GM23338 (cell line): ENCODE measurements around the gene DNAJC6. TPM values are rescaled to one million over a fixed set of nuclear protein-coding genes. Genes with fewer than 3 reads are reported as not detected.

Experiments used
- ATAC-seq: fragments of 200-7000 bp; cut with Tn5 transposase; 3 replicates; pipeline ENCODE4 v1.9.1; 2020
- DNase-seq: peaks from one replicate; pipeline ENCODE4 v3.0.0-alpha.2; 2015; ENCODE audit warnings: low spot score
- H2AFZ ChIP-seq: fragments of 200-600 bp; sonication (generic); 2 replicates; pipeline ENCODE4 v1.8.0; 2016; ENCODE audit warnings: antibody characterized with exemption, mild to moderate bottlenecking, moderate library complexity
- H3F3A ChIP-seq: fragments of 200-600 bp; sonication (generic); replicated peaks from 2 replicates; pipeline ENCODE4 v1.8.0; 2017; ENCODE audit warnings: antibody characterized with exemption, mixed run types, low read depth
- H3K27ac ChIP-seq: fragments of 200-600 bp; sonication (generic); 2 replicates; pipeline ENCODE4 v1.6.1; 2016; ENCODE audit warnings: low read depth
- H3K27me3 ChIP-seq: fragments of 200-600 bp; sonication (generic); 2 replicates; pipeline ENCODE4 v1.8.0; 2016; ENCODE audit warnings: mild to moderate bottlenecking, mixed run types, moderate library complexity; ENCODE audit not compliant: insufficient read depth
- H3K36me3 ChIP-seq: fragments of 200-600 bp; sonication (generic); 2 replicates; pipeline ENCODE4 v1.8.0; 2016; ENCODE audit warnings: mild to moderate bottlenecking; ENCODE audit not compliant: insufficient read depth
- H3K4me1 ChIP-seq: fragments of 200-600 bp; sonication (generic); 2 replicates; pipeline ENCODE4 v1.8.0; 2016; ENCODE audit warnings: mild to moderate bottlenecking, moderate library complexity; ENCODE audit not compliant: insufficient read depth
- H3K4me2 ChIP-seq: fragments of 200-600 bp; sonication (generic); 2 replicates; pipeline ENCODE4 v1.7.1; 2017; ENCODE audit warnings: mixed run types
- H3K4me3 ChIP-seq: fragments of 200-600 bp; sonication (generic); 2 replicates; pipeline ENCODE4 v1.6.1; 2016; ENCODE audit warnings: mixed run types
- H3K79me2 ChIP-seq: fragments of 200-600 bp; sonication (generic); replicated peaks from 2 replicates; pipeline ENCODE4 v1.8.0; 2017; ENCODE audit warnings: mild to moderate bottlenecking; ENCODE audit not compliant: insufficient read depth
- H3K9me2 ChIP-seq: fragments of 200-600 bp; sonication (generic); 2 replicates; pipeline ENCODE4 v1.8.0; 2017; ENCODE audit not compliant: insufficient read depth
- H4K20me1 ChIP-seq: fragments of 200-600 bp; sonication (generic); replicated peaks from 2 replicates; pipeline ENCODE4 v1.8.0; 2017; ENCODE audit warnings: mild to moderate bottlenecking; ENCODE audit not compliant: insufficient read depth
- H3K27ac Mint-ChIP-seq: 2 replicates; pipeline ENCODE4 v1.8.0; 2020; ENCODE audit warnings: inconsistent platforms, mild to moderate bottlenecking, moderate library complexity, mixed read lengths
- H3K27me3 Mint-ChIP-seq: 3 replicates; pipeline ENCODE4 v1.8.0; 2022; ENCODE audit warnings: low read depth, mild to moderate bottlenecking, moderate library complexity, mixed read lengths, inconsistent platforms; ENCODE audit not compliant: insufficient read depth, poor library complexity
- H3K36me3 Mint-ChIP-seq: 3 replicates; pipeline ENCODE4 v1.8.0; 2021; ENCODE audit warnings: low read depth, mild to moderate bottlenecking, inconsistent platforms, moderate library complexity, mixed read lengths
- H3K4me1 Mint-ChIP-seq: 3 replicates; pipeline ENCODE4 v1.8.0; 2020; ENCODE audit warnings: mild to moderate bottlenecking, inconsistent platforms, mixed read lengths
- H3K4me3 Mint-ChIP-seq: 3 replicates; pipeline ENCODE4 v1.8.0; 2021; ENCODE audit warnings: moderate library complexity, mild to moderate bottlenecking, inconsistent platforms, mixed read lengths
- H3K9me3 Mint-ChIP-seq: 3 replicates; pipeline ENCODE4 v1.8.0; 2020; ENCODE audit warnings: moderate library complexity, mild to moderate bottlenecking, inconsistent platforms, mixed read lengths
- CTCF ChIP-seq, 2 experiments: fragments of 200-600 bp in 1 of 2; sonication (generic) in 1 of 2; conservative IDR thresholded peaks; 2 replicates each; pipeline versions ENCODE4 v1.5.1 to v1.6.1; 2016 to 2017; ENCODE audit warnings: antibody characterized with exemption in 2 of 2, low read depth in 2 of 2, mild to moderate bottlenecking in 2 of 2, moderate library complexity in 1 of 2
- ETS1 ChIP-seq: IDR thresholded peaks from 2 replicates; pipeline ENCODE4 v1.6.1; 2016; ENCODE audit warnings: antibody characterized with exemption
- EZH2 ChIP-seq: fragments of 200-600 bp; sonication (generic); IDR thresholded peaks from one replicate; pipeline ENCODE4 v1.8.0; 2017; ENCODE audit warnings: antibody characterized with exemption, mild to moderate bottlenecking, low read depth; ENCODE audit not compliant: unreplicated experiment
- JUNB ChIP-seq: IDR thresholded peaks from one replicate; pipeline ENCODE4 v1.6.1; 2016; ENCODE audit warnings: antibody characterized with exemption; ENCODE audit not compliant: unreplicated experiment
- polyA plus RNA-seq: library from polyadenylated mRNA; unstranded; fragments of >200 nt; fragmentation: Nextera tagmentation; extraction: Ambion mirVana; gene quantifications from 2 replicates; pipeline ENCODE4 v1.2.1, GENCODE V29; 2016
- total RNA-seq: library from RNA; depleted of rRNA; stranded (reverse); fragments of >200 nt; shearing (Covaris generic); gene quantifications from 2 replicates; pipeline ENCODE4 v1.2.3, GENCODE V29; 2014

Gene DNAJC6
- total and polyA plus RNA-seq, 2 experiments from 2014 or later = 2.4 to 7.4 TPM

DNA sequence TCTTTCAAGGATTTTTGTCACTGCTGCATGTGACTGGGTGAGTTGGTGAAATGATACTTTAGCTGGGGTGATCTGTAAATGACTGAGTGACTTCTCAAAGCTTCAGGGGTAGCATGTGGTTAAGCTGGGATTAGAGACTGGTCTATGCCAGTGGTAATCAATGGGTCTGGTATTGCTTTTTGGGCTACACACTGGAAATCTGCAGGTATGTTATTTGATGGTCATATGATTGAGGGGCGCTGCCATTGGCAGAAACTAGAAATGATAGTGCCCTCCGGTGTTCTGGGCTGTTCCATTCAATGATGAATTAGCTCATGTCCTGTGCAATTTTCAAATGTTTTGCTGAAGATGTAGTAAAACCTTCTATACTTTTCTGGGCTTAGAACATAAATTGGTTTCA, 39.7 kb upstream of the DNAJC6 start:
- H3K4me2 ChIP-seq = no peak overlapping the region
- Mint-ChIP-seq H3K9me3 (no peaks in the 10 kb centered on the region), H3K27ac (no peak overlapping the region), H3K4me1 (peaks cover 24% of the 10 kb centered on the region), H3K4me3 (no peak overlapping the region), H3K27me3 (peaks cover 6% of the 10 kb centered on the region), H3K36me3 (no peaks in the 10 kb centered on the region)
- H3K27ac ChIP-seq = no peak overlapping the region
- no peak overlapping the region for H3K4me3 ChIP-seq
- H3F3A ChIP-seq = no peaks in the 10 kb centered on the region
- no peaks in the 10 kb centered on the region for H4K20me1 ChIP-seq
- H3K36me3 ChIP-seq = no peaks in the 10 kb centered on the region
- H2AFZ ChIP-seq = no peak overlapping the region
- DNase-seq = no peak
- TF ChIP-seq JUNB = no peak
- TF ChIP-seq CTCF (conservative IDR thresholded peaks at IDR 0.05; ENCODE audit: low read depth in 2 of 2) = 0 out of 4 replicates have a peak, but pooled peaks of 1 of the 2 experiments have one; percentile 14
- peaks cover 15% of the 10 kb centered on the region for H3K27me3 ChIP-seq
- no peak for ATAC-seq
- peaks cover 20% of the 10 kb centered on the region for H3K4me1 ChIP-seq
- no peaks in the 10 kb centered on the region for H3K79me2 ChIP-seq
- no peaks in the 10 kb centered on the region for H3K9me2 ChIP-seq

GRCh38 chr1:65276197-65276939, 33.0 kb upstream of the DNAJC6 start:
- no peaks in the 10 kb centered on the region for H3K36me3 Mint-ChIP-seq
- Histone ChIP-seq H3K79me2 (no peaks in the 10 kb centered on the region), H3K9me2 (no peaks in the 10 kb centered on the region), H4K20me1 (no peaks in the 10 kb centered on the region), H3K36me3 (no peaks in the 10 kb centered on the region), H3F3A (no peaks in the 10 kb centered on the region), H3K27ac (peak overlapping the region; percentile 11; the same call in 1 of the 2 replicates), H3K27me3 (peaks cover 7% of the 10 kb centered on the region; the same call in 1 of the 2 replicates), H3K4me2 (no peak overlapping the region), H3K4me3 (no peak overlapping the region), H2AFZ (no peak overlapping the region), H3K4me1 (peaks cover 33% of the 10 kb centered on the region)
- ATAC-seq = peak; percentile 14; the same call in 2 of the 3 replicates
- peaks cover 6% of the 10 kb centered on the region for H3K27me3 Mint-ChIP-seq
- H3K9me3 Mint-ChIP-seq = no peaks in the 10 kb centered on the region
- H3K27ac Mint-ChIP-seq = no peak overlapping the region; the same call in 1 of the 2 replicates
- peaks cover 47% of the 10 kb centered on the region for H3K4me1 Mint-ChIP-seq
- DNase-seq = no peak
- H3K4me3 Mint-ChIP-seq = no peak overlapping the region
- TF ChIP-seq ETS1 (no peak), EZH2 (no peak)

DNA sequence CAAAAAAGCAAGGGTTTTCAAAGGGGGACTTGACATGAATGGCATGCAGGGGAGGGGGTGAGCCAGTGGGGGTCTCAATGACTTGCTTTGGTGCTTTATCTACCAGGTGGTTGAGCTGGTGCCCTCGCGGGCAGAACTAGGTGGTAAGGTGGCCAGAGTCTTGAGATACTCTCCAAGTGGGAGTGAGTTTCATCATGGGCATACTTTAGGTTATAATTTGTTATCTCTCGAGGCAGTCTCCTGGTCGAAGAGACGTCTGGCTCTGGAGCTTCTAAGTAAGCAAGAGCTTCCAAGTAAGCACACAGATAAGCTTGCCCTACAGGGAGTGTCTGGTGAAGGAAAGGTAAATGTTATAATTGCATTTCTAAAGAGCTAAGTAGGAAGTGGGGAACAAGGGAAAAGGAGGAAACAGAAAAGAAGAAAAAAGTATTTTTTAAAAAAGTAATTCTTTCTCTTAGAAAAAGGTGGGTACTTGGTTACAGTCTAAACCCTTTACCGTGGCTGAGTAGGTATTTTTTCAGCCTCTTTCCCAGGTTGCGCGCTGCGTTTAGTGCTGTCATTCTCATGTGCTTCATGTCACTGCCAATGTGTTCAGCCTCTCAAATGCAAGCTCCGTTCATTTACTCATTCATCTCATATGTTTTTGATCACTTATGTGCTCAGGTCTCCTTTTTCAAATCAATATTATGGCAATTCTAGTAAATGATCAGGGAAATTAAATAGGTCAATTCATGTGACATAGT, 31.6 kb upstream of the DNAJC6 start:
- no peak overlapping the region for H2AFZ ChIP-seq
- peak overlapping the region; percentile 71 for H3K4me2 ChIP-seq
- H3K4me3 ChIP-seq = peak overlapping the region; percentile 29; the same call in 1 of the 2 replicates
- H3K4me1 ChIP-seq = peaks cover 33% of the 10 kb centered on the region
- ATAC-seq (peak; percentile 17), DNase-seq (no peak)
- H3K4me3 Mint-ChIP-seq = peak overlapping the region; percentile 38
- no peak overlapping the region for H3K27ac ChIP-seq
- H3K27me3 ChIP-seq = peaks cover 7% of the 10 kb centered on the region; the same call in 1 of the 2 replicates
- peaks cover 54% of the 10 kb centered on the region for H3K4me1 Mint-ChIP-seq
- no peaks in the 10 kb centered on the region for H3K36me3 Mint-ChIP-seq
- H4K20me1 ChIP-seq = no peaks in the 10 kb centered on the region
- no peaks in the 10 kb centered on the region for H3K79me2 ChIP-seq
- no peaks in the 10 kb centered on the region for H3K36me3 ChIP-seq
- no peaks in the 10 kb centered on the region for H3K9me3 Mint-ChIP-seq
- H3K27ac Mint-ChIP-seq = no peak overlapping the region
- H3K9me2 ChIP-seq = no peaks in the 10 kb centered on the region
- H3F3A ChIP-seq = no peaks in the 10 kb centered on the region
- H3K27me3 Mint-ChIP-seq = peaks cover 5% of the 10 kb centered on the region
- TF ChIP-seq JUNB = no peak
